Smooth muscle cell (in vitro differentiated cells): Measurements from ENCODE around the gene BPGM. TPM values are rescaled to one million over a fixed set of nuclear protein-coding genes. Genes with fewer than 3 reads are reported as not detected.

Experiments used
- DNase-seq: peaks from one replicate; lab custom pipeline; 2025; ENCODE audit not compliant: unreplicated experiment; lab: John Stamatoyannopoulos, UW
- H2AFZ ChIP-seq: fragments of 200-600 bp; sonication (generic); 2 replicates; pipeline ENCODE4 v1.6.0; 2016; ENCODE audit warnings: antibody characterized with exemption, low read depth, mild to moderate bottlenecking
- H3F3A ChIP-seq: fragments of 200-600 bp; sonication (generic); 2 replicates; pipeline ENCODE4 v1.6.0; 2017; ENCODE audit warnings: antibody characterized with exemption, low read depth
- H3K27ac ChIP-seq: fragments of 200-600 bp; sonication (generic); 2 replicates; pipeline ENCODE4 v1.5.1; 2016; ENCODE audit warnings: low read depth, mild to moderate bottlenecking
- H3K27me3 ChIP-seq: fragments of 200-600 bp; sonication (generic); 2 replicates; pipeline ENCODE4 v1.6.1; 2016; ENCODE audit warnings: low read depth, mild to moderate bottlenecking
- H3K36me3 ChIP-seq: fragments of 200-600 bp; sonication (generic); 2 replicates; pipeline ENCODE4 v1.5.1; 2016; ENCODE audit warnings: low read depth
- H3K4me1 ChIP-seq: fragments of 200-600 bp; sonication (generic); 2 replicates; pipeline ENCODE4 v1.5.1; 2016; ENCODE audit warnings: low read depth
- H3K4me2 ChIP-seq: fragments of 200-600 bp; sonication (generic); 2 replicates; pipeline ENCODE4 v1.6.0; 2016; ENCODE audit warnings: mild to moderate bottlenecking
- H3K4me3 ChIP-seq: fragments of 200-600 bp; sonication (generic); 2 replicates; pipeline ENCODE4 v1.5.1; 2016; ENCODE audit warnings: mild to moderate bottlenecking
- H3K79me2 ChIP-seq: fragments of 200-600 bp; sonication (generic); 2 replicates; pipeline ENCODE4 v1.6.0; 2016; ENCODE audit warnings: low read depth, mild to moderate bottlenecking
- H3K9ac ChIP-seq: fragments of 200-600 bp; sonication (generic); 2 replicates; pipeline ENCODE4 v1.6.0; 2016; ENCODE audit warnings: low read depth
- H3K9me3 ChIP-seq: fragments of 200-600 bp; sonication (generic); replicated peaks from 2 replicates; pipeline ENCODE4 v1.5.1; 2016; ENCODE audit warnings: low read depth
- H4K20me1 ChIP-seq: fragments of 200-600 bp; sonication (generic); 2 replicates; pipeline ENCODE4 v1.6.0; 2016; ENCODE audit warnings: low read depth
- CTCF ChIP-seq: fragments of 200-600 bp; sonication (generic); IDR thresholded peaks from 2 replicates; pipeline ENCODE4 v1.5.1; 2017; ENCODE audit warnings: borderline replicate concordance, mild to moderate bottlenecking, antibody characterized with exemption; ENCODE audit not compliant: insufficient read depth, poor library complexity, severe bottlenecking
- WGBS: methylation state at CpG from one replicate; pipeline ENCODE4 v1.1.7; 2016; ENCODE audit warnings: low lambda C conversion rate; 5-methylcytosine and 5-hydroxymethylcytosine counted together
- polyA plus RNA-seq: library from polyadenylated mRNA; unstranded; fragments of >200 nt; fragmentation: Nextera tagmentation; extraction: Ambion mirVana; gene quantifications from 2 replicates; pipeline ENCODE4 v1.2.1, GENCODE V29; 2016
- total RNA-seq: library from RNA; depleted of rRNA; stranded (reverse); fragments of >200 nt; gene quantifications from 2 replicates; pipeline ENCODE4 v1.2.3, GENCODE V29; 2014

Gene BPGM
- total and polyA plus RNA-seq, 2 experiments from 2014 or later = 65.1 to 76.9 TPM

DNA sequence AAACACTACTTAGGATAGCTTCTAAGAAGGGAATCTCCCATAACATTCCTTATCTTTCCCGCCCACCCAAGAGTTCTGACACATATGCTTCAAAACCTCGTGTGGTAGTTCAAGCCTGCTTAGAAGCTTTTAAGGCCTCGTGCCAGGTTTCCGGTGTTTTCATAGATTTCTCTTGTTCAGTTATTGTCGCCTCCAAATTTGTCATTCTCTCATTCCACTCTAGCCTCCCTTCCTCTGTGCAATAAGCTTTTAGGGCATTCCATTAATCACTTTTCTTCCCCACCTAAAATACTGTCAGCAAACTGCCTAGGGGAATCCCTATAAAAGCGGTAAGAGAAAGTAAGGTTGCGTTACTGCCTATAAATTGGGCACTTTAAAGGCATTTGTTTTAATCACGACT is 718 bp upstream of the BPGM start:
- no peak for TF ChIP-seq CTCF
- no peaks in the 10 kb centered on the region for H3K9me3 ChIP-seq
- H3K36me3 ChIP-seq = no peaks in the 10 kb centered on the region
- no peaks in the 10 kb centered on the region for H4K20me1 ChIP-seq
- H3K9ac ChIP-seq = peak overlapping the region; percentile 93
- H3K79me2 ChIP-seq = peaks cover 34% of the 10 kb centered on the region
- no peaks in the 10 kb centered on the region for H3K27me3 ChIP-seq
- peak overlapping the region; percentile 96 for H3K4me2 ChIP-seq
- H3K4me3 ChIP-seq = peak overlapping the region; percentile 89
- H3K27ac ChIP-seq = peak overlapping the region; percentile 90
- H3K4me1 ChIP-seq = peaks cover 9% of the 10 kb centered on the region
- H2AFZ ChIP-seq = peak overlapping the region; percentile 35
- 11% methylated on average over 8 of the region's 8 CpGs for WGBS
- DNase-seq = no peak
- peaks cover 2% of the 10 kb centered on the region for H3F3A ChIP-seq

GRCh38 chr7:134648456-134648855 is 1.8 kb downstream of the BPGM start:
- Histone ChIP-seq H3K27me3 (no peaks in the 10 kb centered on the region), H3K9me3 (no peaks in the 10 kb centered on the region), H3K9ac (no peak overlapping the region), H3F3A (peaks cover 2% of the 10 kb centered on the region), H3K4me1 (peaks cover 9% of the 10 kb centered on the region), H3K4me2 (peak overlapping the region; percentile 67), H3K27ac (no peak overlapping the region), H3K4me3 (no peak overlapping the region), H3K36me3 (no peaks in the 10 kb centered on the region), H2AFZ (no peak overlapping the region), H3K79me2 (peaks cover 60% of the 10 kb centered on the region), H4K20me1 (peaks cover 11% of the 10 kb centered on the region)
- DNase-seq = no peak
- 97% methylated on average over 6 of the region's 6 CpGs for WGBS
- TF ChIP-seq CTCF = no peak

GRCh38 chr7:134649226-134649775 is 2.6 kb downstream of the BPGM start:
- H3K9ac ChIP-seq = no peak overlapping the region
- H3K27me3 ChIP-seq = no peaks in the 10 kb centered on the region
- H3K27ac ChIP-seq = no peak overlapping the region
- 77% methylated on average over 3 of the region's 3 CpGs for WGBS
- H3K4me3 ChIP-seq = no peak overlapping the region
- no peak for DNase-seq
- H3K79me2 ChIP-seq = peaks cover 68% of the 10 kb centered on the region
- no peak for TF ChIP-seq CTCF
- H4K20me1 ChIP-seq = peaks cover 11% of the 10 kb centered on the region
- H3K36me3 ChIP-seq = no peaks in the 10 kb centered on the region
- H3K9me3 ChIP-seq = no peaks in the 10 kb centered on the region
- H3K4me2 ChIP-seq = peak overlapping the region; percentile 54
- H2AFZ ChIP-seq = no peak overlapping the region
- no peaks in the 10 kb centered on the region for H3F3A ChIP-seq
- peaks cover 9% of the 10 kb centered on the region for H3K4me1 ChIP-seq

GRCh38 chr7:134651991-134652390 is 5.3 kb downstream of the BPGM start:
- H3K9ac ChIP-seq = no peak overlapping the region
- H3K4me3 ChIP-seq = no peak overlapping the region
- DNase-seq = no peak
- H3F3A ChIP-seq = no peaks in the 10 kb centered on the region
- H3K27me3 ChIP-seq = no peaks in the 10 kb centered on the region
- peaks cover 5% of the 10 kb centered on the region for H3K4me1 ChIP-seq
- no peak for TF ChIP-seq CTCF
- no peak overlapping the region for H3K27ac ChIP-seq
- H3K9me3 ChIP-seq = no peaks in the 10 kb centered on the region
- 94% methylated on average over 4 of the region's 4 CpGs for WGBS
- H3K36me3 ChIP-seq = no peaks in the 10 kb centered on the region
- peaks cover 86% of the 10 kb centered on the region for H3K79me2 ChIP-seq
- peaks cover 11% of the 10 kb centered on the region for H4K20me1 ChIP-seq
- no peak overlapping the region for H3K4me2 ChIP-seq
- no peak overlapping the region for H2AFZ ChIP-seq
